ENCODE results near the gene ELMO3. TPM values are rescaled to one million over a fixed set of nuclear protein-coding genes. Genes with fewer than 3 reads are reported as not detected.

ELMO3 gene
- total and polyA plus RNA-seq, 2 of the 13 experiments (the other 11 are each of a cell fraction or from before 2014, with no cell fraction given): 2.6 to 4.0 TPM

GRCh38 chr16:67176662-67177061, 22.3 kb upstream of the ELMO3 start:
- Histone ChIP-seq H3K79me2 (ENCODE audit: insufficient read depth, low read length) (no peaks in the 10 kb centered on the region), H3K9me3 (ENCODE audit: low read length) (no peaks in the 10 kb centered on the region), H3K4me3 (replicated peaks in 1 of 3; ENCODE audit: insufficient read depth in 1 of 3, low read depth in 2 of 3, low read length in 3 of 3) (no peak overlapping the region), H2AFZ (ENCODE audit: low read length) (no peak overlapping the region), H3K27me3 (ENCODE audit: control insufficient read depth in 1 of 2, insufficient read depth in 2 of 2, low read length in 2 of 2) (no peaks in the 10 kb centered on the region), H4K20me1 (ENCODE audit: insufficient read depth, low read length) (no peaks in the 10 kb centered on the region; the same call in 1 of the 2 replicates), H3K36me3 (replicated peaks in 1 of 2; ENCODE audit: control insufficient read depth in 1 of 2, insufficient read depth in 2 of 2, low read length in 2 of 2) (no peaks in the 10 kb centered on the region; a peak in 1 of 5 replicates), H3K9ac (ENCODE audit: insufficient read depth, low read depth, low read length) (no peak overlapping the region), H3K4me2 (ENCODE audit: low read depth, low read length) (no peak overlapping the region), H3K27ac (ENCODE audit: extremely low read length, insufficient read depth, low read length) (no peak overlapping the region), H3K4me1 (ENCODE audit: insufficient read depth, low read length) (peaks cover 47% of the 10 kb centered on the region)
- BruUV-seq (replicated peaks): no TSS peak
- TF ChIP-seq ZNF776 (CRISPR knock-in tag; IDR thresholded peaks at IDR 0.05) (no peak), FUBP1 (CRISPR knock-in tag; IDR thresholded peaks at IDR 0.05; ENCODE audit: borderline replicate concordance) (no peak), AGO2 (optimal IDR thresholded peaks at IDR 0.05; ENCODE audit: low read depth, low read length) (peak; percentile 42)
- in situ Hi-C loops (cut with HindIII; ENCODE audit: extremely low pct_ligation_motif_present, low pct_unique_long_range_greater_than_20kb): no loop called here
- POLR2A ChIA-PET: interaction anchor here (2.0 kb wide), 1 partner anchor 16 kb away, joined by 11 read pairs; no protein-coding TSS in a partner anchor
- DNase-seq (ENCODE audit: low spot score) (no peak), FAIRE-seq (no peak), ATAC-seq (no peak)
- 87% methylated on average over 12 of the region's 12 CpGs for WGBS (ENCODE audit: low lambda C conversion rate)
- CTCF ChIA-PET (ENCODE audit: low intra/inter-chr PET ratio, low total read pairs): no interaction called here
- intact Hi-C loops (cut with micrococcal nuclease; ENCODE audit: unreplicated experiment): no loop called here

DNA sequence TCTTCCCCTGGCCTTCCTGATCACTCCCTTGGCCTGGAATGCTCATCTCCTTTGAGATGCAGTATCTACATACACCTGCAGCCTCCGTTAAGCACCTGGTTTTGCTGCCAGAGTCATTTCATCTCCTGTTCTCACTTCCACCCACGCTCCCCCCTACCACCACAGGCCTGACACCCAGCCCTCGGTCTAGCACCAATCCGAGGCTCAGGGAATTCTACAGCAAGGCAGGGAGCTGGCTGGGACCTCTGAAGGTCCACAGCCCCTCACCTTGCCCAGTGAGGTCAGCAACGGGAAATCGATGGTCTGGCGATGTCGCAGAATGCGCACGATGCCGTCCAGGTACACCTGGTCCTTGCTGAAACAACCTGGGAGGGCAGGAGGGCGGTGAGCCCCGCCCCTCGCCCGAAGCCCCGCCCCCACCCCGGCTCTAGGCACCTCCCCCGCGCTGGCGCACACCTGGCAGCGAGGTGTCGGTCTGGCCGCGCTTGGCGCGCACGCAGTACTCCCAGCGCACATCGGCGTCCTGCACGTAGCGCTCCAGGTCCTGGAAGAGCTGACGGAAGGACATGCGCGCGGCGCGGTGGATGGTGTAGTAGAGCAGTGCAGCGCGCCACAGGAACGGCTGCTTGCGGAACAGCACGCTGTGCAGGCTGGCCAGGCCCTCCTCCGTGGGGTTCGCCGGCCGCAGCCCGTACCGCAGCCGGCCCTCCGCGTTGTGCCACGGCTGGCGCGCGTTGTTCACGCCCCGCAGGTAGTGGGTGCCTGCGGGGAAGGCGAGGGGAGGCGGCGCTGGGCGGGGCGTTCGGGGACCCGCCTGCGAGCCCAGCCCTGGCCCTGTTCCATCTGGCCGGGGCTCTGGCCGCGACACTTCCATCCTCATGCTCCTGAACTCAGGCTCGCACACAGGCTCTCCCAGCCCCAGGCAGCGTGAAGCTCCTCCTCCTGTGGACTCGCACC, 20.9 kb upstream of the ELMO3 start:
- ChIA-PET POLR2A (interaction anchor here (2.0 kb wide), 1 partner anchor 17 kb away, joined by 11 read pairs; no protein-coding TSS in a partner anchor), CTCF (ENCODE audit: low intra/inter-chr PET ratio, low total read pairs) (no interaction called here)
- FAIRE-seq (no peak), ATAC-seq (peak; percentile 71), DNase-seq (ENCODE audit: low spot score) (peak; percentile 65)
- 16% methylated on average over 26 of the region's 73 CpGs for WGBS (ENCODE audit: low lambda C conversion rate)
- intact Hi-C loops (cut with micrococcal nuclease; ENCODE audit: unreplicated experiment) (no loop called here), in situ Hi-C loops (cut with HindIII; ENCODE audit: extremely low pct_ligation_motif_present, low pct_unique_long_range_greater_than_20kb) (no loop called here)
- peaks cover 47% of the 10 kb centered on the region for H3K4me1 ChIP-seq (ENCODE audit: insufficient read depth, low read length)
- no peak overlapping the region for H3K27ac ChIP-seq (ENCODE audit: extremely low read length, insufficient read depth, low read length)
- H3K36me3 ChIP-seq (replicated peaks in 1 of 2; ENCODE audit: control insufficient read depth in 1 of 2, insufficient read depth in 2 of 2, low read length in 2 of 2): no peaks in the 10 kb centered on the region; a peak in 1 of 5 replicates
- peak overlapping the region; percentile 46 to 73 (median 67) for H3K4me3 ChIP-seq (replicated peaks in 1 of 3; ENCODE audit: insufficient read depth in 1 of 3, low read depth in 2 of 3, low read length in 3 of 3)
- H3K27me3 ChIP-seq (ENCODE audit: control insufficient read depth in 1 of 2, insufficient read depth in 2 of 2, low read length in 2 of 2): no peaks in the 10 kb centered on the region
- no TSS peak for BruUV-seq (replicated peaks)
- no peaks in the 10 kb centered on the region; the same call in 1 of the 2 replicates for H4K20me1 ChIP-seq (ENCODE audit: insufficient read depth, low read length)
- H3K4me2 ChIP-seq (ENCODE audit: low read depth, low read length): peak overlapping the region; percentile 77
- H2AFZ ChIP-seq (ENCODE audit: low read length): no peak overlapping the region
- H3K9ac ChIP-seq (ENCODE audit: insufficient read depth, low read depth, low read length): peak overlapping the region; percentile 36
- no peaks in the 10 kb centered on the region for H3K9me3 ChIP-seq (ENCODE audit: low read length)
- H3K79me2 ChIP-seq (ENCODE audit: insufficient read depth, low read length): no peaks in the 10 kb centered on the region
- TF ChIP-seq ZXDC (CRISPR knock-in tag; IDR thresholded peaks at IDR 0.05) (no peak), GFI1 (CRISPR knock-in tag; IDR thresholded peaks at IDR 0.05; ENCODE audit: borderline replicate concordance) (no peak), ZNF660 (CRISPR knock-in tag; IDR thresholded peaks at IDR 0.05; ENCODE audit: borderline replicate concordance, low read depth) (no peak), FOXJ3 (CRISPR knock-in tag; IDR thresholded peaks at IDR 0.05; ENCODE audit: borderline replicate concordance) (no peak), ZNF264 (CRISPR knock-in tag; IDR thresholded peaks at IDR 0.05) (no peak)

All from HepG2 (cell line).